ACC112 (cell line): Measurements from ENCODE around the gene SPSB4.

Experiments
- H2AFZ ChIP-seq: fragments of 200-600 bp; sonication (generic); one replicate; pipeline ENCODE4 v1.6.0; 2017; ENCODE audit warnings: antibody characterized with exemption, low read length; ENCODE audit not compliant: unreplicated experiment
- H3K27ac ChIP-seq: fragments of 200-600 bp; sonication (generic); 2 replicates; pipeline ENCODE4 v1.5.1; 2014; ENCODE audit warnings: low read depth, mild to moderate bottlenecking, antibody characterized with exemption, low read length, moderate library complexity
- H3K27me3 ChIP-seq: fragments of 200-600 bp; sonication (generic); 2 replicates; pipeline ENCODE4 v1.6.1; 2014; ENCODE audit warnings: mild to moderate bottlenecking, antibody characterized with exemption, low read length, moderate library complexity, mixed read lengths; ENCODE audit not compliant: insufficient read depth
- H3K36me3 ChIP-seq: fragments of 200-600 bp; sonication (generic); 2 replicates; pipeline ENCODE4 v1.6.1; 2016; ENCODE audit warnings: mild to moderate bottlenecking, antibody characterized with exemption, low read length, moderate library complexity, mixed read lengths; ENCODE audit not compliant: insufficient read depth
- H3K4me1 ChIP-seq: fragments of 200-600 bp; sonication (generic); one replicate; pipeline ENCODE4 v1.6.1; 2016; ENCODE audit warnings: low read length, mixed read lengths; ENCODE audit not compliant: insufficient read depth, unreplicated experiment, control insufficient read depth
- H3K4me3 ChIP-seq: fragments of 200-600 bp; sonication (generic); 2 replicates; pipeline ENCODE4 v1.5.1; 2014; ENCODE audit warnings: mild to moderate bottlenecking, low read depth, low read length
- H3K79me2 ChIP-seq: fragments of 200-600 bp; sonication (generic); one replicate; pipeline ENCODE4 v1.6.0; 2016; ENCODE audit warnings: low read length; ENCODE audit not compliant: control insufficient read depth, unreplicated experiment, insufficient read depth

The SPSB4 gene

DNA sequence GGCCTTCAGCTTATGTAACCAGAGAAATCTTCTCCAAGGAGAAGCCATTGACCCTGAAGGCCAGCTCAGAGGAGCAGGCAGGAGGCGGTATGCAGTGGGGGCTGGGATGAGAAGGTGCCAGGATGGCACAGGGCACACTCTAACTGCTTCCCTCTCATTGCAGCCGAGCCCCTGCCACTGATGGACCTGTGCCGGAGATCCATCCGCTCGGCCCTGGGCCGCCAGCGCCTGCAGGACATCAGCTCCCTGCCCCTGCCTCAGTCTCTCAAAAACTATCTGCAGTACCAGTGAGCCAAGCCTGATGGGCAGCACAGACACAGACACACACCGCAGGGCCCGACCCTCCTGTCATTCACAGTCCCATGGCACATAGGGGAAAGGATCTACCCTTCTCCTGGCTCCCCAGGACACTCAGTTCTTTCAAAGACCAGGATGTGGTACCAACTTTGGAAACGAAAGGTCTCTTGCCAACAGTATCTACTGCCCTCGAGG lies 95.9 kb downstream of the SPSB4 start:
- Histone ChIP-seq H2AFZ (no peak overlapping the region), H3K79me2 (no peaks in the 10 kb centered on the region), H3K27ac (no peak overlapping the region), H3K27me3 (peaks cover 32% of the 10 kb centered on the region; the same call in 1 of the 2 replicates), H3K4me1 (no peaks in the 10 kb centered on the region), H3K36me3 (no peaks in the 10 kb centered on the region), H3K4me3 (no peak overlapping the region)

DNA sequence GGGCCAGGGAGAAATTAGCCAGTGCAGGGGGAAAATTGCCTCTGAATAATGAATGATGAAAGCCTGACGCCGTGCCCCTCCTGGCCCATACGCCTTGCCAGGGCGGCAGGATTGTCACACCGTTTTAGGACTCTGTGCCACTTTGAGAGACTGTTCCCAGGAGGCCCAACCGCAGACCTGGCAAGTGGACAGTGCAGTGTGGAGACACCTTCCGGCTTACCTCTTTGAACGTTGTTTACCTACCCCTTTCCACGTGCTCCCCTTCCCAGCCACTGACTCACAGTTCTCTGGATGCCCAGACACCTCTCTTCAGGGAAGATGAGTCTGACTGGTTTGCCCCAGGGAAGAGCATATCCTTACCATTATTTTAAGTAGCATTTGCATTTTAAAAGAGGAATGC lies 96.5 kb downstream of the SPSB4 start:
- Histone ChIP-seq H3K27me3 (peaks cover 32% of the 10 kb centered on the region; the same call in 1 of the 2 replicates), H3K4me1 (no peaks in the 10 kb centered on the region), H3K4me3 (no peak overlapping the region), H3K36me3 (no peaks in the 10 kb centered on the region), H3K27ac (no peak overlapping the region), H2AFZ (no peak overlapping the region), H3K79me2 (no peaks in the 10 kb centered on the region)

DNA sequence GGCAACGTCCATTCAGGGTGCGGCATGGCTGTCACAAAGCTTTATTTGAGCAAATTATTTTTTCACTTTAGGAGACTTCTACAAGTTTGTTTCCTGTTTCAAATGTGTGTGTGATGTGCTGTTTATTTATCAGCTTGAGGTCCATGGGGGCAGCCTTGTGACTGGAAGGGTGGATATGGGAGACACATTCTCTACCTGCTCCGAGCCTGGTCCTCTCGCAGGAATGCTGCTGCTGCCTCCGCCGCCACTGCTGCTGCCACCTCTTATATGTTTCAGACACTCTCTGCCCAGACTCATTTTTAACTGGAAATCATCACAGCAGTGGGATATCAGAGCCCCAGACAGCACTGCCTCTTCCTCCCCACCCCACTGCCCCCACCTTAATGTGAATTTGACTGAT lies 97.0 kb downstream of the SPSB4 start:
- H3K4me1 ChIP-seq, result no peaks in the 10 kb centered on the region
- peaks cover 32% of the 10 kb centered on the region; the same call in 1 of the 2 replicates for H3K27me3 ChIP-seq
- no peak overlapping the region for H2AFZ ChIP-seq
- no peaks in the 10 kb centered on the region for H3K79me2 ChIP-seq
- no peak overlapping the region for H3K4me3 ChIP-seq
- H3K27ac ChIP-seq, result no peak overlapping the region
- H3K36me3 ChIP-seq, result no peaks in the 10 kb centered on the region

DNA sequence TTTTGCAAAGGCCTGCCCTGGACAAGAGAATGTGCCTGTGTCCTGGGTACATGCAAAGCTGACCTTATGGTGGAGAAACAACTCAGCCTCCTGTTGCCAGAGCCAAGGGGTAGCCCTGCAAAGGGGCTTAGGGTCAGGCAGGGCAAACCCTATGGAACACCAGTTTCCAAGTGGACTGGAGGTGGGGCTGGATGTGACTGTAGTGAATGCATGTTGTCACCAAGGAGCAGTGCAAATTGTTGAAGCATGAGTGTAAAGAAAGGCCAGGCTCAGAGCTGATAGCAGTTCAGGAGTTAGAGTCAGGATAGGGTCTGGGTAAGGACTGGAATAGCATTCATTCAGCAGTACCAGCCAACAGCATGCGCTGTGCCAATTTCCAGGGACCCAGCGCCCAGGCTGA lies 97.6 kb downstream of the SPSB4 start:
- H3K4me1 ChIP-seq, result no peaks in the 10 kb centered on the region
- H3K4me3 ChIP-seq, result no peak overlapping the region

DNA sequence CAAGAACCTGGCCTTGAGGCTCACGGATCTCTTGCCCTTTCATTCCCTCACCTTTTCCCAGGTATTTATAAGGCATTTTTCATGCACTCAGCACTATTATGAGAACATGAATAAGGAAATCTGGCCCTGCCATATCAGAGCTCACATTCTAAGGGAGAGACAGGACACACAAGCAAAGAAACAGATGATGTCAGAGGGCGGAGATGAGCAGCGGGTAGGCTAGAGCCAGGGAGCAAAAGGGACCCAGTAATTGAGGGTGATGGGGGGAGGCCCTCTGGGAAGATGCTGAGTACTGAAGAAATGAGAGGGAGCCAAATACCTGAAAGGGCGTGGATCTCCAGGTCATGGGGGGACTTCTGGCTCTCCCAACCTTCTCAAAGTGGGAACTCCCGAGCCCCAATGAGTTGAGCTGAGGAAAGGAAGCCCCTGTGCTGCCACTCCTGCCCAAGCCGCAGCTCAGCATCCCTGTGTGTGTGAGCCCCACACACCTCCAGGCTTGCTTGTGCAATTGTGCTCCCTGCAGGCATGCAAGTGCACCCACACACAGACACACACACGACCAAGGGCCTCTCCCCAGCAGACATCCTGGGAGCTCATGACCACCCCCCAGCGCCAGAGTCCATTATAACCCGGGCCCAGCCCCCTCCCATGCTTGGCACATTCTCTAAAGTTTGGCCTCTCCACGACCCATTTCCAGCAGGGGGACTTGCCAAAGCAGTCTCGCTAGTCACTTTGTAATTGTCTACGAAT lies 99.1 kb downstream of the SPSB4 start:
- Histone ChIP-seq H3K4me3 (no peak overlapping the region), H3K27ac (no peak overlapping the region), H3K36me3 (no peaks in the 10 kb centered on the region), H2AFZ (no peak overlapping the region), H3K27me3 (peaks cover 29% of the 10 kb centered on the region; the same call in 1 of the 2 replicates), H3K79me2 (no peaks in the 10 kb centered on the region), H3K4me1 (no peaks in the 10 kb centered on the region)

More for the DNA sequence above, 97.6 kb downstream of the SPSB4 start:
- no peak overlapping the region for H2AFZ ChIP-seq
- H3K27ac ChIP-seq, result no peak overlapping the region
- H3K27me3 ChIP-seq, result peaks cover 33% of the 10 kb centered on the region; the same call in 1 of the 2 replicates
- H3K36me3 ChIP-seq, result no peaks in the 10 kb centered on the region
- no peaks in the 10 kb centered on the region for H3K79me2 ChIP-seq

DNA sequence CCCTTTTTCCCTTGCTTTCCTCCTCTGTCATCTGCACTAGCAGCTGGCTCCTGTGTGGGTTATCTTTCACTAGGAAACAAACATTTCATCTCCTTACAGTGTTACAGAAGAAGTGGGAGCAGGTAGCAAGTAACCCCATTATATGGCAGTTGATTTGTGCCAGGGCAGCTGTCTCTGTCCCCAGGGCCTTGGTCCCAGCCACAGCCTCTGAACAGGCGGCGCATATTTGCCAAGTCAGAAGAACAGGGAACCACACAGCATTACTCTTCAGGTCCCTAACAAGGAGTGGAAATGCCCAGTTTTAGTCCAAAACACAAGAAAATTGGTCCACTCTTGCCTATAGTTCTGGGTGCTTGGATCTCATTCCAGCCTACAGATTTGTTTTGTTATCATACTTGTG lies 99.8 kb downstream of the SPSB4 start:
- Histone ChIP-seq H3K4me3 (no peak overlapping the region), H3K27ac (no peak overlapping the region), H3K27me3 (peaks cover 30% of the 10 kb centered on the region; the same call in 1 of the 2 replicates), H2AFZ (no peak overlapping the region), H3K4me1 (no peaks in the 10 kb centered on the region), H3K79me2 (no peaks in the 10 kb centered on the region), H3K36me3 (no peaks in the 10 kb centered on the region)

DNA sequence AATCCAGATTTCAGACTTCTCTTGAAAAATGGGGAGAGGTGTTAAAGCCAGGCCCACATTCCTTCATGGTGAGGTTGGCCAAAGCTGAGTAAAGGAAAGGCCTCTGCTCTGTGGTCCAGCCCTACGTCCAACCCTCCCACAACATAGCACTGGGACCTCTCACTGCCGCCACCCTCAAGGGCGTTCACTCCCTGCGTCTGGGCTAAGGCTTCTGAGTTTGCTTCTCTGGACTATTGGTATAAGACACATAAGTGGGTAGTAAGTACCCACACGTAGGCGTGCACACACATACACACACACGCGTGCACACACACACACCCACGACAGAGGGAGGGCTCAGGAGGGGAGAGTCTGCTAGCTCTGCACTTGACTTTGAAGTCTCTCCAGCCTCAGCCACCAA lies 100.3 kb downstream of the SPSB4 start:
- Histone ChIP-seq H3K4me1 (no peaks in the 10 kb centered on the region), H3K27me3 (peaks cover 33% of the 10 kb centered on the region; the same call in 1 of the 2 replicates), H3K79me2 (no peaks in the 10 kb centered on the region), H2AFZ (no peak overlapping the region), H3K36me3 (no peaks in the 10 kb centered on the region), H3K4me3 (no peak overlapping the region), H3K27ac (no peak overlapping the region)

DNA sequence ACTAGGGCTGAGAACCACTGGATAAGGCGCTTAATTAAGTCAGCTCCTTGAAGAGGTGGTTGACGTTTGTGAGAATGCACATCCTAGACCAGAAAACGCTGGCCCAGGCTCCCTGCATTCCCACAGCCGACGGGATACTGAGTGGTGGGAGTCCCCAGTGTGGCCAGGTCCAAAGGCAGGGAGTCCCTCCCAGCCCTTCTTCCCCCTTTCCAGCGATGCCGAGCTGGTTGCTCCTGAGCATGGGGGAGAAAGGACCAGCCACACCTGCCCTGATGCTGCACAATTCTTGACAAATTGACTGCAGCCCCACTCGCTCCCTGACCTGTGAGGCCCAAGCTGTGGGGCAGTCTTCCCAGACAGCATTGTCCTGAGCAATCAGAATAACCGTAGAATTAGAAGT lies 101.0 kb downstream of the SPSB4 start:
- Histone ChIP-seq H3K79me2 (no peaks in the 10 kb centered on the region), H3K36me3 (no peaks in the 10 kb centered on the region), H3K4me3 (no peak overlapping the region), H3K4me1 (no peaks in the 10 kb centered on the region), H3K27ac (no peak overlapping the region), H2AFZ (no peak overlapping the region), H3K27me3 (peaks cover 33% of the 10 kb centered on the region; the same call in 1 of the 2 replicates)

DNA sequence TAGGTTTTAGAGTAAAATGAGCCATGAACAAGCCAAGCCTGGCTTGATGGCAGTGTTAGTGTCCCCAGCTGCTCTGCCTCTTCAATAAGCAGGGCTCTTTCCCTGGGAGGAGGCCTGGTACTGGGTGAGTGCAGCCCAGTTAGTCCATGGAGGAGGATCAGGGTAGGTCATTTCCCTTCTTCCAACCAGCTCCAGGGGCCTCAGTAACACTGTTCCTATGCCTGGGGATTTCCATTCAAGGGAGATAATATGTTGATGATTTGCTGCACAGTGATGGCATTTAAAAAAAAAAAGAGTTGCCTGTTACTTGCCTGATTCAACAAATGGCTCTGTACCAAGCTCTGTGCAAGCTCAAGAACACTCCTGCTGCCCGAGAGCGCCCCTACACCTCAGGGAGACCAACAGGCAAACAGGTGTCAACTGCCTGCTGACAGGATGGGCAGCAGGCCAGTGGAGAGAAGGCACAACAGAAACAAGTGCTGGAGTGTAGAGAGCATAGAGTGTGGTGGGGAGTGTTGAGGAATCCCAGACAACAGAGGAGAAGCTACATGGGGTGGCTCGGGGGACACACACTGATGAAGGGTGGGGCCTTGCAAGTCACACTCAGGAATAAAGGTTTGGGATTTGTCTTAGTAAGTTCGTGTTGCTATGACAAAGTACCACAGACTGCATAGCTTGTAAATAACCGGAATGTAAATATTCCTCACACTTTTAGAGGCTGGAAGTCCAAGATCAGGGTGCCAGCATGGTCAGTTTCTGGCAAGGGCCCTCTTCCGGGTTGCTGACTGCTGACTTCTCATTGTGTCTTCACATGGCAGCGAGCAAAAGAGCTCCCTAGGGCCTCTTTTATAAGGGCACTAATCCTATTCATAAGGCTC lies 101.9 kb downstream of the SPSB4 start:
- Histone ChIP-seq H3K79me2 (no peaks in the 10 kb centered on the region), H3K4me3 (no peak overlapping the region), H3K27ac (no peak overlapping the region), H3K36me3 (no peaks in the 10 kb centered on the region), H3K27me3 (peaks cover 32% of the 10 kb centered on the region; the same call in 1 of the 2 replicates), H3K4me1 (no peaks in the 10 kb centered on the region), H2AFZ (no peak overlapping the region)

DNA sequence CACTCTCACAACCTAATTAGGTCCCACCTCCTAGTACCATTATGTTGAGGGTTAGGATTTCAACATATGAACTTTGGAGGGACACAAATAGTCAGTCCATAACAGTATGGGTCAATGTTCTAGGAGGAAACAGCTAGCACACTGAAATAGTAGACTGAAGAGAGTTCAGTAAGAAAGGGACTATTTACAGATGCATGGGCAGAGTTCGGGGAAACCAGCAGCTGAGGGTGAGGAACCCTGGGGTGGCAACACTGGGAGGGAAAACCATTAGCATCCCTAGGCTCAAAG lies 102.5 kb downstream of the SPSB4 start:
- Histone ChIP-seq H3K27ac (no peak overlapping the region), H2AFZ (no peak overlapping the region), H3K4me3 (no peak overlapping the region), H3K79me2 (no peaks in the 10 kb centered on the region), H3K27me3 (peaks cover 27% of the 10 kb centered on the region; the same call in 1 of the 2 replicates), H3K36me3 (no peaks in the 10 kb centered on the region), H3K4me1 (no peaks in the 10 kb centered on the region)
